ENCODE data around the gene WRNIP1.

WRNIP1 gene

DNA sequence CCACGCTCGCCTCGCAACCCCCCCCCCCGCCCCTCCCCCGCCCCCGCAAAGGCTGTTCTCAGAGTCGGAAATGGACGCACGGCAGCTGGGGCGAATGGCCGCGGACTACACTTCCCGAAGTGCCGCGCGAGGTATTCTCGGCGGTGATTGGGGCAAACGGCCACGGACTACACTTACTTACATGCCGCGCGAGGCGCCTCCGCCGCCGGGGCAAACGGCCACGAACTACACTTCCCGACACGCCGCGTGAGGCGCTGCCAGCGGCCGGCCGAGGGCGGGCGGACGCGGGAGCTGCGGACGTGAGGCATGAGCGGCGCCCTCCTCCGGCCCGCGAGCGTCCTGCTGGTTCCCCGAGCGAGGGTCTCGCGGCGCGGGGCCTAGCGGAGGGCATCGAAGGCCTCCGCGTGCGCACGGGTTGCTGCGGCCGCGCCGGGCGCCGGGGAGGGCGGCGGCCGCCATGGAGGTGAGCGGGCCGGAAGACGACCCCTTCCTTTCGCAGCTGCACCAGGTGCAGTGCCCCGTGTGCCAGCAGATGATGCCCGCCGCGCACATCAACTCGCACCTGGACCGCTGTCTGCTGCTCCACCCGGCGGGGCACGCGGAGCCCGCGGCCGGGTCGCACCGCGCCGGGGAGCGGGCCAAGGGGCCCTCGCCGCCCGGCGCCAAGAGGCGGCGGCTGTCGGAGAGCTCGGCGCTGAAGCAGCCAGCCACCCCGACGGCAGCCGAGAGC is at the start of gene WRNIP1:
Gene WRNIP1, plus strand, starts transcription at position 228 of the 730 bp plus-strand sequence. Its CDS starts 230 bp downstream, at position 458.
- TF ChIP-seq, protein P1, sequence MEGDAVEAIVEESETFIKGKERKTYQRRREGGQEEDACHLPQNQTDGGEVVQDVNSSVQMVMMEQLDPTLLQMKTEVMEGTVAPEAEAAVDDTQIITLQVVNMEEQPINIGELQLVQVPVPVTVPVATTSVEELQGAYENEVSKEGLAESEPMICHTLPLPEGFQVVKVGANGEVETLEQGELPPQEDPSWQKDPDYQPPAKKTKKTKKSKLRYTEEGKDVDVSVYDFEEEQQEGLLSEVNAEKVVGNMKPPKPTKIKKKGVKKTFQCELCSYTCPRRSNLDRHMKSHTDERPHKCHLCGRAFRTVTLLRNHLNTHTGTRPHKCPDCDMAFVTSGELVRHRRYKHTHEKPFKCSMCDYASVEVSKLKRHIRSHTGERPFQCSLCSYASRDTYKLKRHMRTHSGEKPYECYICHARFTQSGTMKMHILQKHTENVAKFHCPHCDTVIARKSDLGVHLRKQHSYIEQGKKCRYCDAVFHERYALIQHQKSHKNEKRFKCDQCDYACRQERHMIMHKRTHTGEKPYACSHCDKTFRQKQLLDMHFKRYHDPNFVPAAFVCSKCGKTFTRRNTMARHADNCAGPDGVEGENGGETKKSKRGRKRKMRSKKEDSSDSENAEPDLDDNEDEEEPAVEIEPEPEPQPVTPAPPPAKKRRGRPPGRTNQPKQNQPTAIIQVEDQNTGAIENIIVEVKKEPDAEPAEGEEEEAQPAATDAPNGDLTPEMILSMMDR (conservative IDR thresholded peaks at IDR 0.05; ENCODE audit: low read depth, low read length) = peak; percentile 47
- peak; percentile 99 for DNase-seq (ENCODE audit: low read depth)

DNA sequence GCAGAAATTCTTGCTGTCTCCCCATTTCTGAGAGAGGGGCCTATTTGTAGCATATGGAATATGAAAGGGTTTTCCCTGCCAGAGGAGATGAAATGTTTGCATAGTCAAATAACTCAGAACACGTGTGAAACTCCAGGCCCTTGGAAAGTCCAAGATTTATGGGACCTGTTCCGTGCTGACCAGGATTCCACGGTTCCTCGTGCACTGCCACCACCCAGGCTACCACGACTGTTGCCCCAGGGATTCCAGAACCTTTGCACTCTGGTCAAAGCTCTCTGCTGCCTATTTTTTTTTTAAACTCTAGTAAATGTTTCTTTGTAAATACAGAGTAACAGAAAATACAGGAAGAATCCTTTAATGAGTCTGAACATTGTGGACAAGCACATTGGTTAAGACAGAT is 49.5 kb upstream of the WRNIP1 start:
- TF ChIP-seq, protein P1 (conservative IDR thresholded peaks at IDR 0.05; ENCODE audit: low read depth, low read length) = no peak
- no peak for DNase-seq (ENCODE audit: low read depth)
- H3K4me3 ChIP-seq (ENCODE audit: low read depth, low read length) = no peak overlapping the region

More for the DNA sequence above, at the start of gene WRNIP1:
- peak within 1 kb of the TSS; percentile 71 for H3K4me3 ChIP-seq (ENCODE audit: low read depth, low read length)

DNA sequence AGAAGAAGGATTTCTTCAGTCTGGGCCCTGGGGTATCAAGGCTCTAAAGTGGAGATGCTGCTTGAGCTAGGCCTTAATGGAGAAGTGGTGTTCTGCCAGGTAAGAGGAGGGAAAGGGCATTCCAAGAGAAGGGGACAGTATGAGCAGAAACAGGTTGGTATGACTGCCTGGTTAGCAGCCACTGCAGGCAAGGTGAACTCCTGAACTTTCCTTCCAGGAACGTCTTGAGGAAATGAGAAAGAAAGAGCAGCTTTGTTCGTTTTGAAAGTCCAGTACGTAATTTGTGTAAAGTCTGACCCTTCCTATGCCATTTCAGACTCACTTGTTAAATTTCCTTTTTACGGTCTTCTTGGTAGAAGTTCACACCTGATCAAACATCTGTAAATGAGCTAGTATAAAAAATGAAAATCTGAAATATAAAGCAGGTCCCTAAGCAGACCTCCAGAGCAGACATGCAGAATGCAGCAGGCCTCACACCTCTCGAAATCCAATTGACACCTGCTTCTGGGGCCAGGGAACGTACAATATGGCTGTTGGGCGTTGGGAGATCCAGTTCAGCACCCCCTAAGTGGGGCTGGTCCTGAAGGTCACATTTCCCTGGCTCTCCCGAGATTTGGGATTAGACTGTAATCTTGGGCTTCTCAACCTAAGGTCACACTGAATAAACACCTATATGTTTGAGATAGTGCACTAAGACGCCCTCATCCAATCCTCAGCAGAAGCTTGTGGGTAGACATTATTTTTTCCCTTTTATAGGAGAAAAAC is 48.1 kb upstream of the WRNIP1 start:
- no peak overlapping the region for H3K4me3 ChIP-seq (ENCODE audit: low read depth, low read length)
- no peak for DNase-seq (ENCODE audit: low read depth)
- TF ChIP-seq, protein P1 (conservative IDR thresholded peaks at IDR 0.05; ENCODE audit: low read depth, low read length) = no peak

DNA sequence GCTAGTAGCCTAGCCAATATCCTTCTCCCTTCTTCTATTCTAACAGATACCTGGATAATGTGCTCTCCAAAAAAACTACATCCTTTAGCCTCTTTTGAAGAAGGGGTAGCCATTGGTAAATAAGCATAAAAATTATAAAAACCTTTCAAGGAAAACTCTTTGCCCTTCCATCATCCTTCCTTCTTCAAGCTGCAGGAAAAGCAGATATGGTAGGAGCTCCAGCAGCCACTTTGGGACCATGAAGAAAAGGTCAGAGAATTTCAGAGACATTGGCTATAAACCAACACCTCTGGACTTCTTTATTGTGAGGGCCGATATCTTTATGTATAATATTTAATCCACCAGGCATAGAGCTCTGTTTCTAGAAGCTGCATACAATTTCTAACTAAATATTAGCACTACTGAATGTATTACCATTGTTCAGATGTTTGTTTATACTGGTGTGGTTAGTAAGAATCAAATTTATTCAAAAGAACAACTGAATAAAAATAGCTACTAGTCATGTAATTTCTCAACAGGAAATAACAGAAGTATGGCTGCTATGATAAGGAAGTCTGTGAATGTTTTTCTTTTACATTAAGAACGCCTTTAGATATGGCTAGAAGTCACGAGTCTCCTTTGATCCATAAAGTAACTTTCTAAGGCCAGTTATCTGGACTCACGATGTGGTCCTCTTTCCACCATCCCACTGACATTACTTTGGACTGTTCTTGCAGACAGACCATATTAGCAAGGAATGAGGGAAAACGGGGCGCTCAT is 46.7 kb upstream of the WRNIP1 start:
- DNase-seq (ENCODE audit: low read depth) = peak; percentile 39
- TF ChIP-seq, protein P1 (conservative IDR thresholded peaks at IDR 0.05; ENCODE audit: low read depth, low read length) = no peak
- no peak overlapping the region for H3K4me3 ChIP-seq (ENCODE audit: low read depth, low read length)

DNA sequence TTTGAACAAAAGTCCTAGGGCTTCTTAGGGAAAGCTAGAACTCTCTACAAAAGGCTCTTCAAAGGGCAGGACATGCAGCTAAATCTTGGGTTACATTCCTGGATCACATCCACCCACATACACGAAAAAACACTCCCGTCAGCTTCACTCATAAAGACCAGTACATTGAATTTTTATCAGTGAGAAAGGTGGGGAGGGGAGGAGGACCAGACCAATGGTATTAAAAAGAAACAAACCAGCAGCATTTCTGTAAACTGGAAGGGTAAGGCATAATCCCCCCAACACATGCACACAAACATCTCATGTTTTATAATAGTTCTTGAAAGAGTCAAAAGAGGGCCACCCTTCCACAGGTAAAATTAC is 46.1 kb upstream of the WRNIP1 start:
- no peak overlapping the region for H3K4me3 ChIP-seq (ENCODE audit: low read depth, low read length)
- peak; percentile 48 for DNase-seq (ENCODE audit: low read depth)
- TF ChIP-seq, protein P1 (conservative IDR thresholded peaks at IDR 0.05; ENCODE audit: low read depth, low read length) = no peak

DNA sequence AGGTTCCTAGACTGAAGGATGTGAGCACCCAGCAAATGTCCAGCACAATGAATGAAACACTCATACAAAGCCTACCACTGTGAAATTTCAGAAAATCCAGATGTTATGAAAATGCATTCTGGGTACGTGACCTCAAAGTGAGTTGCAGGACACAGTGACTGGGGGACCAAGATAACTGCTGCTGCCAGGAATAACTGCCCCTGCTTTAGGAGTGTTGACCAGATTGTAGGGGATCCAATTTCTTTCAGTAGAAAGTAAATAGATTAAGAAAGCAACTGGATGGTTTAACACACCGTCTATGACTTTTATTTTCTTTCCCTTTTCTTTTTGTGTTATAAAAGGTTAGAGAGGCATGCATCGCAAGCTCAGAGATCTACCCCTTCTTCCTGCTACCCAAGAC is 44.0 kb upstream of the WRNIP1 start:
- TF ChIP-seq, protein P1 (conservative IDR thresholded peaks at IDR 0.05; ENCODE audit: low read depth, low read length) = no peak
- no peak overlapping the region for H3K4me3 ChIP-seq (ENCODE audit: low read depth, low read length)
- DNase-seq (ENCODE audit: low read depth) = no peak
